Astrocyte (in vitro differentiated cells and primary cell): ENCODE data around the gene FAM50B.

Source experiments
- CTCF ChIP-seq: IDR thresholded peaks from 2 replicates; pipeline ENCODE4 v1.5.1; 2011; ENCODE audit warnings: low read depth, mild to moderate bottlenecking, inconsistent platforms, low read length, moderate library complexity; ENCODE audit not compliant: insufficient read depth
- EZH2 ChIP-seq: IDR thresholded peaks from 2 replicates; pipeline ENCODE4 v1.6.1; 2012; ENCODE audit warnings: mild to moderate bottlenecking, low read length, inconsistent platforms; ENCODE audit not compliant: insufficient read depth

GRCh38 chr6:3861424-3861823 lies 12.3 kb downstream of the FAM50B start:
- TF ChIP-seq CTCF (no peak), EZH2 (no peak)
